NCI-H510A treated with DMSO at 0.1 percent for 48 hours (cell line): ENCODE results near the gene AIFM1.
A peak's percentile ranks its signal among the peaks of the same experiment; 100 is the strongest.

Source experiments
- DNase-seq: peaks from one replicate; lab custom pipeline; 2025; lab: John Stamatoyannopoulos, UW

AIFM1 gene

GRCh38 chrX:130091980-130092522, 73.6 kb downstream of the AIFM1 start:
- DNase-seq: peak; percentile 31

GRCh38 chrX:130090364-130090763, 75.3 kb downstream of the AIFM1 start:
- DNase-seq: no peak

DNA sequence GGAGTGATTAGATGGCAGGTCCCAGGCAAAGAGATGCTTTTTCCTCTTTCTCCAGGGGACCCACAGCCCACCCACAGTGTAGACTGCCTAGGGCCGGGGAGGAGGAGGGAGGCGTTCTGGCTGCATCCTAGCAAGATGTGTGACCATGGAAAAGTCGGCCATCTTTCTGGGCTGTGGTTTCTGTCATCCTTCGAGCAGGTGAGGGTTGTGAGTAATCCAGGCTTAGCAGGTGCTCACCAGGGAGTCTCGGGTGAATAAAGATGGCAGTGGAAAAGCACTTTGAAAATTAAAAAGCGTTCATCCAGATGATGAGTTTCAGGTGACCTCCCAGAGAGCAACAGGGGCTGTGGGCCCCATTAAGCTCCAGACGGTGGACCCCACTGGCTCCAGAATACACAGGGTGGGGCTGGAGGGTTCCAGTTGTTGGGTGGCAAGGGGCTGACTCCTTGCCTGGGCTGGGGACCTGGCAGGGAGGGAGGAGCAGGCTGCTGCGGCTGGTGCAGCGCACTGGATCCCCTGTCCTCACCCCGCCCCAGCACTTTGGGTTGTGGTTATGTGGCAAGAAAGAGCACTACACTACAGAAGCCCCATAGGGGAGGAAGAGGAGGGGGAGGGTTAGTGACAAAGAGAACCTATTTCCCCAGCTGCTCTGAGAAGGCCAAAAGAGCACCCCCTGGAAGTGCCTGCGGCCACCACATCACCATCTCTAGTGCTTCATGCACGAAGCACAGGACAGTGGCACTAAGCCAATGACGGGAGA, 79.0 kb downstream of the AIFM1 start:
- DNase-seq: no peak

DNA sequence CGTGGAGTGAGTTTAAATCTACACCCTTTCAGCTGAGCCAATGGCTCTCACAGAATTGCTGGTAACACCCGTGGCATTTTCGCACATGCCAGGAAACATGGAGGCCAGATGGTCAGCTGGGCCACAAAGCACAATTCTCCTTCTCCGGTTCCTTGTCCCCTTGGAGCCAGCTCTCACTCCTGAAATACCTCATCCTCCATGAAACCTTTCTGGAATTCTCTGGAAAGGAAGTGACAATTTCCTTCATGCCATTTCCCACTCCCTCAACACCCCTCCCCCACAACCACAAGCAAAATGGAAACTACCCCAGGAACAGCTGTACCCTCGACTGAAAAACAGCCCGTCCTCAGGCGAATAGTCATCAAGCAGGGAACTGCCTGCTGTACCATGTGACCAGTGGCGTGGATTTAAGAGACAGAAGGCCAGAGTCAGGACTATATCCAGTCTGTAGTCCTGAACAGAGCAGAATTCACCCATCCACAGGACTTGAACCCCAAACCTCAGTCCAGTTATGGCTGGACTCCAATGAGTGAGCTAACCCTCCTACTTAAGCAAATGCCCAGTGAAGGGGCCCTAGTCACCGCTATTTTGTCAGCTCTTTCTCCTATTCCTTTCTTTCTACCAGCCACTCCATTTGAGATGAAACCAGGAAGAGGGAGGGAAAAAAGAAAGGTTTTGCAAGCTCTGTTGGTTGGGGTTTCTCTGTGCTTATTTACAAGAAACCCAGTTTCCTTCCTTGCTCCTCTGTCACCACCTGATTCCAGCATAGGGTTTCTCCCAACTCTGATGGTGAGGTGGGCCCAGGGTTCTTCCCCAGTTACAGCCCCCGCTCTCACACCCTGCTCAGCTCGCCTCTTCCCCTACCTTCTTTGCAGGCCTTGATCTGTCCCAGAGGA, 79.8 kb downstream of the AIFM1 start:
- DNase-seq: no peak

GRCh38 chrX:130084631-130085237, 80.9 kb downstream of the AIFM1 start:
- DNase-seq: no peak

DNA sequence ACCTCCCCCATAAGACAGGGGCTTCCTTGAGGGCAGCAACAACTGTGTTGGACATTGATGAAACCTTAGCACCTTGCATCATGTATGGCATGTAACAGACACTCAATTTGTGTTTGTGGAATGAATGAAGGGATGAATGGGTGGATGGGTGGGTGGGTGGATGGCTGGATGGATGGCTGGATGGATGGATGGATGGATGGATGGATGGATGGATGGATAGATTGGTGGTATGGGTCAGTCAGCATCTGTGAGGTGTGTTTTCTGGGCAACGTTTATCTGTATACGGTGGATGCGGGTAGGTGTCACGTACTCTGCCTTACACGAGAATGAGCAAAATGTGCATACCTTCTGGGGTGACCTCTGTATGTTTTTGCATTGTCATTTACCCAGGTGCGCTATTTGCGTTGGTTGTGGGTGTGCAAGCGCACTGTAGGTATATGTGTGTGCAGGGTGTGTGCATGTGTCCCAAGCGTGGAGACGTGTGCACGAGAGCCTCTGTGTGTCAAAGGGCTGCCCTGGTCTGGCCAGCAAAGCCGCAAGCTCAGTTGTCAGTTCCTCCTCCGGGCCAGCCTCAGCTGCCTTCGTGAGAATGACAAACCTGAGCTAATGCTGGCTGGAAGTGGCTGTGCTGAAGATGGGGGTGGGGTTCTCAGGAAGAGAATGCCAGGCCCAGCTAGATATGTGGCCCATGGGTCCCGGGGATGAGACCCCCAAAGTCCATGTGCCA, 81.8 kb downstream of the AIFM1 start:
- no peak for DNase-seq

DNA sequence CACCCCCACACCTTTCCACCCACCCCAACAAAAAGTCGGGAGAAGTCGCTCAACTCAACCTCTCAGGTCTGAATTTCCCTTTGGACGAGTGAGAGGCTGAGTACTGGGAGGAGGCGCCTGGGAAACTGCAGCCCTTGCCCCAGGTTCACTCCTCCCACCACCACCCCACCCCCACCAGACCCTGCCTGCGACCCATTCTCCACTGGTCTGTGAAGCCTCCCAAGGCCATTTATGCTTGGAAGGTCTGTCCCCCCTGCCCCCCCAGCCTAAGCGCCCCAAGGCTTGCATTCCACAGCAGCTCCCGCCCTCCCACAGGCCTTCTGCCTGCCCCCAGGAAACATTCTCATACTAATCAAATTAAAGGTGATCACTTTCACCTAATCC, 82.5 kb downstream of the AIFM1 start:
- DNase-seq: no peak

- DNase-seq: no peak
Measured at GRCh38 chrX:130082244-130083106, 83.2 kb downstream of the AIFM1 start.

DNA sequence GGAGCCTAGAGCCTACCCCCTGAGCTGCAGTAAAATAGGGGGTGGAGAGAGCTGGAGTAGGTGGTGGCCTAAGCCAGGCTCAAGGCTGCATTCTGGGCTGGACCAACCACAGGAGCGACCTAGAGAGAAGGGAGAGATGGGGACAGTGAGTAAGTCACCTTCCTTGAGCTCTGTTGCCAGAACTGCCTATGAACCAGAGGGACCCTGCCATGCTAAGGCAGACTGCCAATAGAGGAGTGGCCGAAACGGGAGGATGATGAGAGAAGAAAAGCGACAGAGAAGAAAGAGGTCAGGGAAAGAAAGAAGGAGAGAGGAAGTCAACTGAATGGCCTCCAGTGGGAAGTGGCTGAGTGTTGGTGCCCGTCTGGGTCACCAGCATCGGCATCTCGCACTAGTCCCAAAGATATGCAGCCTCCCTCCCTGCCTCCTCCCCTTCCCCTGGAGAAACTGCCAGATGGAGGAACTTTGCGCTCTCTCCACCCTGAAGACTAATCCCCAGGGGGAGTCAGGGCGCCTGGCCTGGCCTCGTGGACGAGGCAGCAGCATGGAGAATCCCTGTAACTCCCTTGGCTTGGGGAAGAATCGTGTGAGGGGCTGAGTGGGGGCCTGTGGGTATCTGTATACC, 84.1 kb downstream of the AIFM1 start:
- DNase-seq: no peak

- no peak for DNase-seq
Measured at GRCh38 chrX:130080791-130081367, 84.8 kb downstream of the AIFM1 start.

DNA sequence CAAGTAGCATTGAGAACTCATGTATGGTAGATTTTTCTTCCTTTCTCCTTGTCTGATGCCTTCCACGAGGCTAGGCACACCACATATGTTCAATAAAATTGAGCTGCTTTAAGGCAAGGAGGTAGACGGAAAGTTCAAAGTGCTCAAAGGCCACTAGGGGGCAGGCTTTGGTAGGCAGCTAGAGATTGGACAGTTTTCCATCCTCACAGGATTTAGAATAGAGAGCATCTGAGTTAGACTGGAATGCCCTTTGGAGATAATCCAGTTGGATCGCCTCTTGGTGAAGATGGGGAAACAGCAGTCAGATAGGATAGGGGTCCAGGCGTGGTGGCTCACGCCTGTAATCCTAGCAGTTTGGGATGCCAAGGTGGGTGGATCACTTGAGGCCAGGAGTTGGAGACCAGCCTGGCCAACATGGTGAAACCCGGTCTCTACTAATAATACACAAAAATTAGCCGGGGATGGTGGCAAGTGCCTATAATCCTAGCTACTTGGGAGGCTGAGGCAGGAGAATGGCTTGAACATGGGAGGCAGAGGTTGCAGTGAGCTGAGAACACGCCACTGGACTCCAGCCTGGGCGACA, 85.7 kb downstream of the AIFM1 start:
- peak; percentile 51 for DNase-seq
